SK-N-SH treated with all-trans-retinoic acid at 6 μM for 48 hours (cell line): ENCODE measurements around the gene SUDS3.

ENCODE experiments used
- ATAC-seq: fragments of 200-7000 bp; cut with Tn5 transposase; 3 replicates; pipeline ENCODE4 v1.9.1; 2020; ENCODE audit warnings: mild to moderate bottlenecking, moderate library complexity
- ARNTL ChIP-seq: fragments of 450-650 bp; formaldehyde crosslinking; IDR thresholded peaks from 2 replicates; pipeline ENCODE4 v1.5.0; 2020; ENCODE audit warnings: low read depth, mild to moderate bottlenecking, moderate library complexity, borderline replicate concordance
- BACH2 ChIP-seq: fragments of 250-450 bp; sonication (Bioruptor Pico); IDR thresholded peaks from 2 replicates; pipeline ENCODE4 v1.9.0; 2021; ENCODE audit warnings: mild to moderate bottlenecking, borderline replicate concordance
- CSDC2 ChIP-seq: fragments of 250-450 bp; sonication (Bioruptor Pico); IDR thresholded peaks from 2 replicates; pipeline ENCODE4 v1.5.0; 2020; ENCODE audit warnings: mild to moderate bottlenecking, moderate library complexity
- ESRRG ChIP-seq: fragments of 250-450 bp; sonication (Bioruptor Pico); IDR thresholded peaks from 2 replicates; pipeline ENCODE4 v1.6.1; 2021; ENCODE audit warnings: mild to moderate bottlenecking
- GLIS3 ChIP-seq: fragments of 250-450 bp; sonication (Bioruptor Pico); IDR thresholded peaks from 2 replicates; pipeline ENCODE4 v1.5.0; 2020; ENCODE audit warnings: mild to moderate bottlenecking, moderate library complexity
- ISL1 ChIP-seq: fragments of 250-450 bp; sonication (Bioruptor Pico); IDR thresholded peaks from 2 replicates; pipeline ENCODE4 v2.1.2; 2022; ENCODE audit warnings: mild to moderate bottlenecking, moderate library complexity
- OSR1 ChIP-seq: fragments of 250-450 bp; sonication (Bioruptor Pico); IDR thresholded peaks from 2 replicates; pipeline ENCODE4 v1.8.0; 2022; ENCODE audit warnings: moderate library complexity, mild to moderate bottlenecking, inconsistent platforms
- PPARA ChIP-seq: fragments of 250-450 bp; sonication (Bioruptor Pico); IDR thresholded peaks from 2 replicates; pipeline ENCODE4 v1.5.0; 2020; ENCODE audit warnings: mild to moderate bottlenecking, borderline replicate concordance
- RARB ChIP-seq: fragments of 250-450 bp; sonication (Bioruptor Pico); IDR thresholded peaks from 2 replicates; pipeline ENCODE4 v1.8.0; 2021; ENCODE audit warnings: mild to moderate bottlenecking, moderate library complexity
- SNAI2 ChIP-seq: fragments of 250-450 bp; sonication (Bioruptor Pico); IDR thresholded peaks from 2 replicates; pipeline ENCODE4 v1.5.0; 2020; ENCODE audit warnings: mild to moderate bottlenecking, moderate library complexity
- TCF4 ChIP-seq: fragments of 250-450 bp; sonication (Bioruptor Pico); IDR thresholded peaks from 2 replicates; pipeline ENCODE4 v1.8.0; 2021; ENCODE audit warnings: mild to moderate bottlenecking, moderate library complexity, borderline replicate concordance
- TOX ChIP-seq: fragments of 250-450 bp; sonication (Bioruptor Pico); IDR thresholded peaks from 2 replicates; pipeline ENCODE4 v1.8.0; 2021; ENCODE audit warnings: mild to moderate bottlenecking, moderate library complexity, borderline replicate concordance
- ZC3H10 ChIP-seq: fragments of 250-450 bp; sonication (Bioruptor Pico); IDR thresholded peaks from 2 replicates; pipeline ENCODE4 v1.5.1; 2021; ENCODE audit warnings: mild to moderate bottlenecking, moderate library complexity
- ZFP3 ChIP-seq: fragments of 250-450 bp; sonication (Bioruptor Pico); IDR thresholded peaks from 2 replicates; pipeline ENCODE4 v1.5.0; 2020; ENCODE audit warnings: mild to moderate bottlenecking, moderate library complexity
- ZFP30 ChIP-seq: fragments of 450-650 bp; formaldehyde crosslinking; IDR thresholded peaks from 2 replicates; pipeline ENCODE4 v1.5.0; 2022; ENCODE audit warnings: mild to moderate bottlenecking, moderate library complexity
- ZNF565 ChIP-seq: fragments of 450-650 bp; formaldehyde crosslinking; conservative IDR thresholded peaks from 2 replicates; pipeline ENCODE4 v1.5.0; 2020; ENCODE audit warnings: low read depth, mild to moderate bottlenecking, moderate library complexity
- ZNF70 ChIP-seq: fragments of 450-650 bp; formaldehyde crosslinking; IDR thresholded peaks from 2 replicates; pipeline ENCODE4 v1.5.0; 2020; ENCODE audit warnings: mild to moderate bottlenecking, moderate library complexity
- ZNF8 ChIP-seq: fragments of 450-650 bp; formaldehyde crosslinking; IDR thresholded peaks from 2 replicates; pipeline ENCODE4 v1.5.0; 2020; ENCODE audit warnings: mild to moderate bottlenecking, moderate library complexity
- TF ChIP-seq, protein P1 (sequence below): fragments of 250-450 bp; sonication (Bioruptor Pico); IDR thresholded peaks from 2 replicates; pipeline ENCODE4 v1.8.0; 2021; ENCODE audit warnings: low read depth, mild to moderate bottlenecking, moderate library complexity, borderline replicate concordance
- TF ChIP-seq, protein P2 (sequence below): fragments of 250-450 bp; sonication (Bioruptor Pico); IDR thresholded peaks from 2 replicates; pipeline ENCODE4 v1.5.1; 2021; ENCODE audit warnings: mild to moderate bottlenecking, moderate library complexity
- TF ChIP-seq, protein P3 (sequence below): fragments of 250-450 bp; sonication (Bioruptor Pico); IDR thresholded peaks from 2 replicates; pipeline ENCODE4 v1.5.0; 2020; ENCODE audit warnings: mild to moderate bottlenecking, moderate library complexity
- TF ChIP-seq, protein P4 (sequence below): fragments of 250-450 bp; sonication (Bioruptor Pico); IDR thresholded peaks from 2 replicates; pipeline ENCODE4 v1.8.0; 2020; ENCODE audit warnings: mild to moderate bottlenecking, moderate library complexity, borderline replicate concordance

The SUDS3 gene

GRCh38 chr12:118425364-118425763 lies 49.0 kb downstream of the SUDS3 start:
- no peak for TF ChIP-seq SNAI2
- no peak for TF ChIP-seq ZNF70 (CRISPR knock-in tag)
- TF ChIP-seq TCF4 (CRISPR knock-in tag): no peak
- no peak for TF ChIP-seq GLIS3 (CRISPR knock-in tag)
- TF ChIP-seq, protein P1, sequence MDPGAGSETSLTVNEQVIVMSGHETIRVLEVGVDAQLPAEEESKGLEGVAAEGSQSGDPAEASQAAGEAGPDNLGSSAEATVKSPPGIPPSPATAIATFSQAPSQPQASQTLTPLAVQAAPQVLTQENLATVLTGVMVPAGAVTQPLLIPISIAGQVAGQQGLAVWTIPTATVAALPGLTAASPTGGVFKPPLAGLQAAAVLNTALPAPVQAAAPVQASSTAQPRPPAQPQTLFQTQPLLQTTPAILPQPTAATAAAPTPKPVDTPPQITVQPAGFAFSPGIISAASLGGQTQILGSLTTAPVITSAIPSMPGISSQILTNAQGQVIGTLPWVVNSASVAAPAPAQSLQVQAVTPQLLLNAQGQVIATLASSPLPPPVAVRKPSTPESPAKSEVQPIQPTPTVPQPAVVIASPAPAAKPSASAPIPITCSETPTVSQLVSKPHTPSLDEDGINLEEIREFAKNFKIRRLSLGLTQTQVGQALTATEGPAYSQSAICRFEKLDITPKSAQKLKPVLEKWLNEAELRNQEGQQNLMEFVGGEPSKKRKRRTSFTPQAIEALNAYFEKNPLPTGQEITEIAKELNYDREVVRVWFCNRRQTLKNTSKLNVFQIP (CRISPR knock-in tag): no peak
- no peak for TF ChIP-seq ZC3H10 (CRISPR knock-in tag)
- ATAC-seq: no peak

DNA sequence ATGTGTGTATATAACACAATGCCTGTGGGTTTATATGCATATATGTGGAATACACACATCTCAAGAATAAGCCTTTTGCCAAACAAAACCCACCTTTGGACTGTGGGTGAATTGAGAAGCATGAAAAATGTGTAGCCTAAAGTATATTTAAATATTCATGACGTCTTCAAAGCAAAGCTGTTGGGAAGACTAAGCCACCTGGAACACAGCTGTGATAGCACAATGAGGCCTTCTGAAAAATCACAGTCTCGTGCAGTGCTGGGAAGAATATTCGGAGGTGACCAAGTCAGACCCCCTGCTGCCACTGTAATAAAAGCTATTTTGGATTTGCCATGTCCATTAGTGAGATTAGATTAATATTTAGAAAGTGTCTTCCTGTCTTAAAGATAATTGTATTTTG lies 51.5 kb downstream of the SUDS3 start:
- ATAC-seq: no peak
- no peak for TF ChIP-seq RARB
- TF ChIP-seq ARNTL (CRISPR knock-in tag): no peak
- no peak for TF ChIP-seq ZFP3 (CRISPR knock-in tag)
- no peak for TF ChIP-seq GLIS3 (CRISPR knock-in tag)
- TF ChIP-seq ESRRG (CRISPR knock-in tag): no peak
- no peak for TF ChIP-seq ZNF70 (CRISPR knock-in tag)
- TF ChIP-seq ZFP30: no peak
- no peak for TF ChIP-seq ZC3H10 (CRISPR knock-in tag)
- TF ChIP-seq BACH2 (CRISPR knock-in tag): no peak

DNA sequence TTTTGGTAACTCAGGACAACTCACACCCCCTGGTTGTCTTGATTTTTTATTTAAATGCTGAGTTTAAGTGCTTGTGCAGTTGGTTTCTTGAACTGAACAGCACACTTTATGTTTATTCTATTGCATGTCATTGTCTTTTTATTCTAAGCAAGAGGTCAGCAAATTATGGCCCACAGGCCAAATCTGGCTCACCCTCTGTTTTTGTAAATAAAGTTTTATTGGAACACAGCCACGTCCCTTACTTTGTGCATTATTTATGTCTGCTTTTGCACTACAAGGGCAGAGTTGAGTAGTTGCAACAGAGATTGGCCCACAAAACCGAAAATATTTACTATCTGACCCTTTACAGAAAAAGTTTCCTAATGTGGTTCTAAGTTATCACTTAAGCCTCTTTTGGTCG lies 52.3 kb downstream of the SUDS3 start:
- ATAC-seq: no peak
- TF ChIP-seq ISL1 (CRISPR knock-in tag): no peak
- TF ChIP-seq, protein P2, sequence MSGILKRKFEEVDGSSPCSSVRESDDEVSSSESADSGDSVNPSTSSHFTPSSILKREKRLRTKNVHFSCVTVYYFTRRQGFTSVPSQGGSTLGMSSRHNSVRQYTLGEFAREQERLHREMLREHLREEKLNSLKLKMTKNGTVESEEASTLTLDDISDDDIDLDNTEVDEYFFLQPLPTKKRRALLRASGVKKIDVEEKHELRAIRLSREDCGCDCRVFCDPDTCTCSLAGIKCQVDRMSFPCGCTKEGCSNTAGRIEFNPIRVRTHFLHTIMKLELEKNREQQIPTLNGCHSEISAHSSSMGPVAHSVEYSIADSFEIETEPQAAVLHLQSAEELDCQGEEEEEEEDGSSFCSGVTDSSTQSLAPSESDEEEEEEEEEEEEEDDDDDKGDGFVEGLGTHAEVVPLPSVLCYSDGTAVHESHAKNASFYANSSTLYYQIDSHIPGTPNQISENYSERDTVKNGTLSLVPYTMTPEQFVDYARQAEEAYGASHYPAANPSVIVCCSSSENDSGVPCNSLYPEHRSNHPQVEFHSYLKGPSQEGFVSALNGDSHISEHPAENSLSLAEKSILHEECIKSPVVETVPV (CRISPR knock-in tag): no peak
- TF ChIP-seq SNAI2: no peak
- TF ChIP-seq, protein P3, sequence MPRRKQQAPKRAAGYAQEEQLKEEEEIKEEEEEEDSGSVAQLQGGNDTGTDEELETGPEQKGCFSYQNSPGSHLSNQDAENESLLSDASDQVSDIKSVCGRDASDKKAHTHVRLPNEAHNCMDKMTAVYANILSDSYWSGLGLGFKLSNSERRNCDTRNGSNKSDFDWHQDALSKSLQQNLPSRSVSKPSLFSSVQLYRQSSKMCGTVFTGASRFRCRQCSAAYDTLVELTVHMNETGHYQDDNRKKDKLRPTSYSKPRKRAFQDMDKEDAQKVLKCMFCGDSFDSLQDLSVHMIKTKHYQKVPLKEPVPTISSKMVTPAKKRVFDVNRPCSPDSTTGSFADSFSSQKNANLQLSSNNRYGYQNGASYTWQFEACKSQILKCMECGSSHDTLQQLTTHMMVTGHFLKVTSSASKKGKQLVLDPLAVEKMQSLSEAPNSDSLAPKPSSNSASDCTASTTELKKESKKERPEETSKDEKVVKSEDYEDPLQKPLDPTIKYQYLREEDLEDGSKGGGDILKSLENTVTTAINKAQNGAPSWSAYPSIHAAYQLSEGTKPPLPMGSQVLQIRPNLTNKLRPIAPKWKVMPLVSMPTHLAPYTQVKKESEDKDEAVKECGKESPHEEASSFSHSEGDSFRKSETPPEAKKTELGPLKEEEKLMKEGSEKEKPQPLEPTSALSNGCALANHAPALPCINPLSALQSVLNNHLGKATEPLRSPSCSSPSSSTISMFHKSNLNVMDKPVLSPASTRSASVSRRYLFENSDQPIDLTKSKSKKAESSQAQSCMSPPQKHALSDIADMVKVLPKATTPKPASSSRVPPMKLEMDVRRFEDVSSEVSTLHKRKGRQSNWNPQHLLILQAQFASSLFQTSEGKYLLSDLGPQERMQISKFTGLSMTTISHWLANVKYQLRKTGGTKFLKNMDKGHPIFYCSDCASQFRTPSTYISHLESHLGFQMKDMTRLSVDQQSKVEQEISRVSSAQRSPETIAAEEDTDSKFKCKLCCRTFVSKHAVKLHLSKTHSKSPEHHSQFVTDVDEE (CRISPR knock-in tag): no peak
- TF ChIP-seq TOX (CRISPR knock-in tag): no peak
- TF ChIP-seq CSDC2 (CRISPR knock-in tag): no peak
- TF ChIP-seq ZC3H10 (CRISPR knock-in tag): no peak
- no peak for TF ChIP-seq ZNF8 (CRISPR knock-in tag)
- TF ChIP-seq PPARA (CRISPR knock-in tag): no peak
- no peak for TF ChIP-seq OSR1 (CRISPR knock-in tag)
- no peak for TF ChIP-seq RARB
- TF ChIP-seq ZFP30: no peak
- TF ChIP-seq BACH2 (CRISPR knock-in tag): no peak
- no peak for TF ChIP-seq ARNTL (CRISPR knock-in tag)
- no peak for TF ChIP-seq ESRRG (CRISPR knock-in tag)
- no peak for TF ChIP-seq GLIS3 (CRISPR knock-in tag)
- TF ChIP-seq, protein P1 (CRISPR knock-in tag): no peak
- TF ChIP-seq ZNF565: no peak
- TF ChIP-seq, protein P4, sequence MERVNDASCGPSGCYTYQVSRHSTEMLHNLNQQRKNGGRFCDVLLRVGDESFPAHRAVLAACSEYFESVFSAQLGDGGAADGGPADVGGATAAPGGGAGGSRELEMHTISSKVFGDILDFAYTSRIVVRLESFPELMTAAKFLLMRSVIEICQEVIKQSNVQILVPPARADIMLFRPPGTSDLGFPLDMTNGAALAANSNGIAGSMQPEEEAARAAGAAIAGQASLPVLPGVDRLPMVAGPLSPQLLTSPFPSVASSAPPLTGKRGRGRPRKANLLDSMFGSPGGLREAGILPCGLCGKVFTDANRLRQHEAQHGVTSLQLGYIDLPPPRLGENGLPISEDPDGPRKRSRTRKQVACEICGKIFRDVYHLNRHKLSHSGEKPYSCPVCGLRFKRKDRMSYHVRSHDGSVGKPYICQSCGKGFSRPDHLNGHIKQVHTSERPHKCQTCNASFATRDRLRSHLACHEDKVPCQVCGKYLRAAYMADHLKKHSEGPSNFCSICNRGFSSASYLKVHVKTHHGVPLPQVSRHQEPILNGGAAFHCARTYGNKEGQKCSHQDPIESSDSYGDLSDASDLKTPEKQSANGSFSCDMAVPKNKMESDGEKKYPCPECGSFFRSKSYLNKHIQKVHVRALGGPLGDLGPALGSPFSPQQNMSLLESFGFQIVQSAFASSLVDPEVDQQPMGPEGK: no peak
